Measurements from ENCODE around the gene SPCS3. TPM values are rescaled to one million over a fixed set of nuclear protein-coding genes. Genes with fewer than 3 reads are reported as not detected.

The SPCS3 gene
- total RNA-seq, 4 donors from 2014 or later, result 129 to 149 (median 136) TPM

- H3K4me3 ChIP-seq (replicated peaks in 1 of 3), result no peak overlapping the region
- intact Hi-C loops (cut with DNase I), result no loop called here
- H3K36me3 ChIP-seq, result no peaks in the 10 kb centered on the region
- no peak for TF ChIP-seq POLR2A (IDR thresholded peaks at IDR 0.05)
- no peaks in the 10 kb centered on the region for H3K9me3 ChIP-seq
- no peak overlapping the region for H3K27ac ChIP-seq
- H3K27me3 ChIP-seq, result no peaks in the 10 kb centered on the region
- no peak for DNase-seq
- H3K4me1 ChIP-seq, result no peaks in the 10 kb centered on the region
- WGBS, 2 donors, result 89 to 92% methylated on average over 2 of the region's 2 CpGs
Observed at GRCh38 chr4:176309046-176309445, 10.7 kb upstream of the SPCS3 start.

GRCh38 chr4:176309772-176310171 is 10.0 kb upstream of the SPCS3 start:
- no peak for TF ChIP-seq POLR2A (IDR thresholded peaks at IDR 0.05)
- TF ChIP-seq CTCF (IDR thresholded peaks at IDR 0.05), result no peak
- intact Hi-C loops (cut with DNase I), result loop anchor here (10.0 kb wide), 1 partner anchor 105 kb away; no protein-coding TSS in a partner anchor
- Histone ChIP-seq H3K9me3 (no peaks in the 10 kb centered on the region), H3K36me3 (no peaks in the 10 kb centered on the region), H3K4me1 (no peaks in the 10 kb centered on the region), H3K4me3 (replicated peaks in 1 of 3) (no peak overlapping the region), H3K27ac (no peak overlapping the region), H3K27me3 (no peaks in the 10 kb centered on the region)
- DNase-seq, result no peak

DNA sequence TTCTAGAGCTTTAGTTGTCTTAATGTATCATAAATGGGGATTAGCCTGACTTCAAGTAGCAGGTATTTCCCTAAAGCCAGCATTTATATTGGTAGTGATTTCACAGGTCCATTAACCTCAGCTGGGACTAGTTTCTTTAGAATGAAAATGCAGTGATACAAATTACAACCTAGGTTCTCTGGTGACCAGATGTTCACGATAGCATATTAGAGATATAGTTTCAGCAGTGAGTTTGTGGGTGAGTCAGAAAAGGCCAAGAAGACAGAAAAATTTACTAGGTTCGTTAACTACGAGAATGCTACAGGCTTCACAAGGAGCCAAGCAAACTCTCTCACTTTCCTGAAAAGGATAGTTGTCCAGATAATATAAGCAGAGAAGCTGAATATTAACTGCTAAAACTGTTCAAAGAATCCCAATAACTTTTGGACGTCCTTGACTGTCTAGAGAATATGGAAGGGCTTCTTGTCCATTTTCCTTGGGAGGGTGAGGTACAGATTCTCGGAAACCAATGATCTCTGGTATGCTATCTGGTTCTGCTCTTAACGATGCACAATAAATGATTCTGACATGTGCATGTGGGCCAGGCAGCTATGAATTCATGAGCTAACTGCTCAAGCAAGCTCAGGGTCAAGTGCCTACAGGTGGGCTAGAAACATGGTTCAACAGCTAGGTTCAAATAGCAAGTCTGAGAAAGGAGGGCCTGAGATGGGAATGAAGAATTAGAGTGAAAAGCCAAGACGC is 6.0 kb upstream of the SPCS3 start:
- TF ChIP-seq CTCF (IDR thresholded peaks at IDR 0.05) (no peak), POLR2A (IDR thresholded peaks at IDR 0.05) (no peak)
- intact Hi-C loops (cut with DNase I), result loop anchor here (10.0 kb wide), 1 partner anchor 109 kb away; no protein-coding TSS in a partner anchor
- H3K36me3 ChIP-seq, result no peaks in the 10 kb centered on the region
- H3K4me1 ChIP-seq, result no peaks in the 10 kb centered on the region
- H3K4me3 ChIP-seq (replicated peaks in 1 of 3), result no peak overlapping the region
- WGBS, 2 donors, result 81 to 91% methylated on average over 7 of the region's 7 CpGs
- no peaks in the 10 kb centered on the region for H3K9me3 ChIP-seq
- DNase-seq, result no peak
- H3K27me3 ChIP-seq, result no peaks in the 10 kb centered on the region
- no peak overlapping the region for H3K27ac ChIP-seq

- Histone ChIP-seq H3K36me3 (no peaks in the 10 kb centered on the region), H3K9me3 (no peaks in the 10 kb centered on the region), H3K4me3 (replicated peaks in 1 of 3) (peak overlapping the region; percentile 48 to 64 (median 63)), H3K4me1 (peaks cover 15 to 18% of the 10 kb centered on the region in 2 donors), H3K27ac (peak overlapping the region; percentile 70 to 79 (median 77)), H3K27me3 (no peaks in the 10 kb centered on the region)
- WGBS, 2 donors, result 3% methylated on average over 13 of the region's 13 CpGs
- TF ChIP-seq POLR2A (IDR thresholded peaks at IDR 0.05) (no peak), CTCF (IDR thresholded peaks at IDR 0.05) (no peak)
- no peak for DNase-seq
- intact Hi-C loops (cut with DNase I), result loop anchor here (10.0 kb wide), 1 partner anchor 114 kb away; no protein-coding TSS in a partner anchor
Observed at GRCh38 chr4:176319151-176319703, 539 bp upstream of the SPCS3 start.

GRCh38 chr4:176320340-176320975 is 692 bp downstream of the SPCS3 start:
- H3K27me3 ChIP-seq, result no peaks in the 10 kb centered on the region
- no peaks in the 10 kb centered on the region for H3K9me3 ChIP-seq
- DNase-seq, result peak; percentile 89 to 93
- 0 to 1% methylated on average over 18 to 43 of the region's 44 CpGs for WGBS, 2 donors
- intact Hi-C loops (cut with DNase I), result no loop called here
- TF ChIP-seq CTCF (IDR thresholded peaks at IDR 0.05) (no peak), POLR2A (IDR thresholded peaks at IDR 0.05) (peak in 1 of 2 donors; percentile 23)
- peak overlapping the region; percentile 49 to 78 (median 64) for H3K4me3 ChIP-seq (replicated peaks in 1 of 3)
- H3K36me3 ChIP-seq, result no peaks in the 10 kb centered on the region
- H3K4me1 ChIP-seq, result peaks cover 15 to 18% of the 10 kb centered on the region in 2 donors
- H3K27ac ChIP-seq, result peak overlapping the region; percentile 89 to 93 (median 92)

All from thyroid gland (tissue), 4 donors.